Renal cortical epithelial cell (primary cell): ENCODE measurements around the gene TRIP11. TPM values are rescaled to one million over a fixed set of nuclear protein-coding genes. Genes with fewer than 3 reads are reported as not detected.

Source experiments
- DNase-seq: peaks from one replicate; pipeline ENCODE4 v3.0.0-alpha.2; 2011; ENCODE audit warnings: low read depth
- total RNA-seq: library from RNA; depleted of rRNA; stranded (reverse); fragments of >200 nt; gene quantifications from 2 replicates; pipeline ENCODE4 v1.2.3, GENCODE V29; 2014

TRIP11 gene
- total RNA-seq, 1 donor from 2014 or later = 68.6 TPM

- DNase-seq = no peak
Measured at GRCh38 chr14:91955168-91955567, 84.7 kb downstream of the TRIP11 start.

GRCh38 chr14:91953170-91953985, 86.5 kb downstream of the TRIP11 start:
- DNase-seq = no peak

- DNase-seq = peak; percentile 55
Measured at GRCh38 chr14:91947475-91948184, 92.2 kb downstream of the TRIP11 start, which contains the start of gene FBLN5. Gene FBLN5, minus strand, starts transcription at chr14:91947694. Its CDS starts 465 bp downstream, at chr14:91947229.

GRCh38 chr14:91946622-91947474, 93.0 kb downstream of the TRIP11 start:
- DNase-seq = no peak

GRCh38 chr14:91945751-91946621, 93.9 kb downstream of the TRIP11 start:
- DNase-seq = no peak

GRCh38 chr14:91942946-91943345, 96.9 kb downstream of the TRIP11 start:
- DNase-seq = no peak

GRCh38 chr14:91942128-91942527, 97.7 kb downstream of the TRIP11 start:
- no peak for DNase-seq

- no peak for DNase-seq
Measured at GRCh38 chr14:91940209-91940608, 99.7 kb downstream of the TRIP11 start.

GRCh38 chr14:91935586-91935985, 104.3 kb downstream of the TRIP11 start:
- peak; percentile 51 for DNase-seq

GRCh38 chr14:91934554-91935285, 105.1 kb downstream of the TRIP11 start:
- no peak for DNase-seq

GRCh38 chr14:91931478-91932088, 108.3 kb downstream of the TRIP11 start:
- DNase-seq = no peak

GRCh38 chr14:91929700-91930099, 110.2 kb downstream of the TRIP11 start:
- DNase-seq = peak; percentile 24

GRCh38 chr14:91927800-91928199, 112.1 kb downstream of the TRIP11 start:
- no peak for DNase-seq

GRCh38 chr14:91927191-91927590, 112.7 kb downstream of the TRIP11 start:
- no peak for DNase-seq

- no peak for DNase-seq
Measured at GRCh38 chr14:91926131-91926890, 113.5 kb downstream of the TRIP11 start.

- DNase-seq = no peak
Measured at GRCh38 chr14:91925727-91926121, 114.1 kb downstream of the TRIP11 start.

- DNase-seq = no peak
Measured at GRCh38 chr14:91925001-91925726, 114.7 kb downstream of the TRIP11 start.

GRCh38 chr14:91920526-91920925, 119.3 kb downstream of the TRIP11 start:
- no peak for DNase-seq
